Lower lobe of right lung (tissue), 2 donors: ENCODE data around the gene WDFY2. TPM values are rescaled to one million over a fixed set of nuclear protein-coding genes. Genes with fewer than 3 reads are reported as not detected.

Experiments
- ATAC-seq, 2 donors: fragments of 200-7000 bp; cut with Tn5 transposase; one replicate each; pipeline ENCODE4 v1.9.1; 2020 to 2022; ENCODE audit warnings: mild to moderate bottlenecking in 2 of 2, moderate library complexity in 2 of 2
- DNase-seq: peaks from one replicate; pipeline ENCODE4 v3.0.0-alpha.2; 2020
- H3K27ac ChIP-seq: fragments of 200-600 bp; one replicate; pipeline ENCODE4 v1.8.0; 2022
- H3K27me3 ChIP-seq: fragments of 200-600 bp; one replicate; pipeline ENCODE4 v1.8.0; 2022; ENCODE audit warnings: low read depth
- H3K36me3 ChIP-seq: fragments of 200-600 bp; one replicate; pipeline ENCODE4 v1.8.0; 2022; ENCODE audit warnings: mild to moderate bottlenecking
- H3K4me1 ChIP-seq: fragments of 200-600 bp; one replicate; pipeline ENCODE4 v1.8.0; 2022
- H3K4me3 ChIP-seq: fragments of 200-600 bp; one replicate; pipeline ENCODE4 v1.8.0; 2022; ENCODE audit warnings: mild to moderate bottlenecking
- H3K9me3 ChIP-seq: fragments of 200-600 bp; one replicate; pipeline ENCODE4 v1.8.0; 2022
- intact Hi-C: fragments of 100-400 bp; cut with DNase I; formaldehyde crosslinking; loops from one replicate; pipeline ENCODE4 v1.11.0; 2022
- total RNA-seq: library from RNA; stranded (reverse); fragmentation: NEBNext Ultra II Directional; extraction: Animal tissue kit (Norgen Biotek cat#: 25700); gene quantifications from one replicate; pipeline ENCODE4 v1.2.1, GENCODE V29; 2021
- TF ChIP-seq, protein P1 (sequence below): fragments of 200-600 bp; IDR thresholded peaks from one replicate; pipeline ENCODE4 v1.8.0; 2022; ENCODE audit warnings: antibody characterized with exemption, mild to moderate bottlenecking
- donor health status: DM: no; HTN: yes; CAD: no; lungs with severe emphysema.

Gene WDFY2
- total RNA-seq, 1 donor from 2014 or later, result 16.6 TPM

DNA sequence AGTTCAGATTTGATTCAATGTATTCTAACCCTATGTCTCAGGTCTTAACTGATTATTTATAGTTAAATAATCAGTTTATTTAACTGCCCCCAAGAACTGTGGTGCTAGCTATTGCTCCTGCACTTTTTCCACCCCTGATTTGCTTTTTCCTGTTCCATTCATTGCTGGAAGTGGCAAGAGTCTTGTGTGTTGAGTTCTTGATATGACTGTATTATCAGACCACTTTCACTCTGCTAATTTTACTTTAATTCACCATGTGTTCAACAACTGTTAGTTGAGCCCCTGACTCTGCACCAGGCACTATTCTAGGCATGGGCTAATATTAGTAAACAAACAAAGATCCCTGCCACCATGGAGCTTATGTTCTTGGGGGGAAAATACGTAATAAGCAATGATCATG, 39.9 kb downstream of the WDFY2 start:
- DNase-seq (no peak), ATAC-seq (no peak)
- Histone ChIP-seq H3K4me1 (peaks cover 46% of the 10 kb centered on the region), H3K36me3 (no peaks in the 10 kb centered on the region), H3K4me3 (no peak overlapping the region), H3K27me3 (no peaks in the 10 kb centered on the region), H3K9me3 (no peaks in the 10 kb centered on the region), H3K27ac (no peak overlapping the region)
- TF ChIP-seq, protein P1, sequence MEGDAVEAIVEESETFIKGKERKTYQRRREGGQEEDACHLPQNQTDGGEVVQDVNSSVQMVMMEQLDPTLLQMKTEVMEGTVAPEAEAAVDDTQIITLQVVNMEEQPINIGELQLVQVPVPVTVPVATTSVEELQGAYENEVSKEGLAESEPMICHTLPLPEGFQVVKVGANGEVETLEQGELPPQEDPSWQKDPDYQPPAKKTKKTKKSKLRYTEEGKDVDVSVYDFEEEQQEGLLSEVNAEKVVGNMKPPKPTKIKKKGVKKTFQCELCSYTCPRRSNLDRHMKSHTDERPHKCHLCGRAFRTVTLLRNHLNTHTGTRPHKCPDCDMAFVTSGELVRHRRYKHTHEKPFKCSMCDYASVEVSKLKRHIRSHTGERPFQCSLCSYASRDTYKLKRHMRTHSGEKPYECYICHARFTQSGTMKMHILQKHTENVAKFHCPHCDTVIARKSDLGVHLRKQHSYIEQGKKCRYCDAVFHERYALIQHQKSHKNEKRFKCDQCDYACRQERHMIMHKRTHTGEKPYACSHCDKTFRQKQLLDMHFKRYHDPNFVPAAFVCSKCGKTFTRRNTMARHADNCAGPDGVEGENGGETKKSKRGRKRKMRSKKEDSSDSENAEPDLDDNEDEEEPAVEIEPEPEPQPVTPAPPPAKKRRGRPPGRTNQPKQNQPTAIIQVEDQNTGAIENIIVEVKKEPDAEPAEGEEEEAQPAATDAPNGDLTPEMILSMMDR, result no peak
- intact Hi-C loops, result no loop called here

DNA sequence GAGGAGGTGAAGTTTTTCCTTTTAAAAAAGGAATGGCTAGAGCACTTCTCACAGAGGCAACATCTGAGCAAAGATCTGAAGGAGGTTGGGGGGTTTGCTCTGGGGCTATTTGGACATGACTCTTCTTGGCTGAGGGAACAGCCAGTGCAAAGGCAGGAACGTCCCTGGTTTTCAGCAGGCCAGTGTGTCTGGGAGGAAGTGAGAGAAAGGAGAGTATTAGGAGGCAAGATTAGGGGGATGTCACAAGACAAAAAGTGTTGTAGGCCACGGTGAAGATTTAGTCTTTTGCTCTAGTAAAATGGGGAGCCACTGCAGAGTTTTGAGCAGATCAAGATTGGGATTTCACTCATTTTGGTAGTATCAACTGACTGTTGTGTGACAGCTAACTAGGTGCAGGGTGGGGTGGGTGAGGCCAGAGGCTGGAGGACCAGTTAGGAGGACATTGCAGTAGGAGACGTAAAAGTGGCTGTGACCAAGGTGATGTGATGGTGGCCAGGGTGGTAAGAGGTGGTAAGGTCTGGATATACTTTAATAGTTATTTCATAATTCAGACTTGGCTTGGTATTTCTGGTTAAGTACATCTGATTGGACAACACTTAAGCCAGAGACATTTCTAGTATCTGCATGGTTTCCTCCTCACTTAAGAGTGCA, 40.6 kb downstream of the WDFY2 start:
- Histone ChIP-seq H3K36me3 (no peaks in the 10 kb centered on the region), H3K4me3 (no peak overlapping the region), H3K9me3 (no peaks in the 10 kb centered on the region), H3K27ac (no peak overlapping the region), H3K27me3 (no peaks in the 10 kb centered on the region), H3K4me1 (peaks cover 42% of the 10 kb centered on the region)
- no peak for ATAC-seq
- TF ChIP-seq, protein P1, result no peak
- DNase-seq, result no peak
- intact Hi-C loops, result no loop called here

DNA sequence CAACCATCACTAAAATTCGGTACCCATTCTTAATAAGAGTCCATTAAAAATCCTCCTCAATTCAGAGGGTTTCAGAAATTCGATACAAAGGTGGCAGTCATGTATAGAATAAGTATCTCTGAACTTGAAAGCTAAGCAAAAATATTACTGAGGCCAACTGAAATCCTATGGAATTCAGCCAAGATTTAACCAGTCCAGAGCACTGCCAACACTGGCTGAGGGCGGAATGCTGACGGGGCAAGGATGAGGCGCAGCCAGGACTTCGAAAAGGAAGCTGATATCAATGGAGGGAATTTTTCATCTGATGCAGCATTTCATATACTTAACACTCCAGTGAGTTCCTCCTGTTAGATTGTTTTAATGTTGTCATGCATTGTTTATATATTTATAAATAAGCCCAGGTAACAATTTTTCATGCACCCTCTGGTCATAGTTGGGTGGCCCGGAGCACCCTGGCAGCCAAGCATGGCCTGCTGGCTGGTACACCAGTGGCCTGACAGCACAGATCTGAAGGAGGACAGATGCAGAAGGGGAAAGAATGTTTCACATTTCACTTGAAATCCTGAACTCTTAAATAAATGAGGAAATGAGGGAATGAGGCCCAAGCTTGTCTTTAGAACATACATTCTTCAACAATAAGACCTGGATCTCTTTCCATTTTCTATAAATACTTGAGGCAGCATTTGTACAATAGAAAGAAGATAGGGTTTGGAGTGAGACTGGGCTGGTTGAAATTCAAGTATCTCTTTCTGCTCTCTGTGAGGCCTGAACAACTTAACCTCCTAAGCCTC, 41.5 kb downstream of the WDFY2 start:
- Histone ChIP-seq H3K4me3 (no peak overlapping the region), H3K27ac (no peak overlapping the region), H3K36me3 (no peaks in the 10 kb centered on the region), H3K4me1 (peaks cover 36% of the 10 kb centered on the region), H3K9me3 (no peaks in the 10 kb centered on the region), H3K27me3 (no peaks in the 10 kb centered on the region)
- TF ChIP-seq, protein P1, result no peak
- intact Hi-C loops, result no loop called here
- ATAC-seq (peak in 1 of 2 donors; percentile 55), DNase-seq (no peak)

DNA sequence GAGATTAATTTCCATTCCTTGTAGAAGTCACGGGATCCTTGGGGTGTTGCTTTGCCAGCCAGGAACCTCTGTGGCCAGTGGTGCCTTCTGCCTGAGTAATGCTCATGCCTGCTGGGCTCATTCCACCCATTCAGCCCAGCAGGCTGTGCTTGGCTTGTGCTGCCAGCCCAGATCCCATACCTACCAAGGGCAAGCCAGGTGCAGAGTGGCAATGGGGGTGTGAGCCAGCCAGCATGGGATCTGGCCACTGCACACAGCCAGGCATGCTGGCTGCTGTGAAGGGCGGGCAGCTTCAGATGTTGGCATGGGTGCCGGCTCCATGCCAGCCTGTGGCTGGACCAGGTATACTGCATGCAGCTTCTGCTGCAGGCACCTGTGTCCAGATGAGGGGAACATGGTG, 42.5 kb downstream of the WDFY2 start:
- Histone ChIP-seq H3K36me3 (no peaks in the 10 kb centered on the region), H3K9me3 (no peaks in the 10 kb centered on the region), H3K4me3 (no peak overlapping the region), H3K27me3 (no peaks in the 10 kb centered on the region), H3K27ac (no peak overlapping the region), H3K4me1 (peaks cover 36% of the 10 kb centered on the region)
- TF ChIP-seq, protein P1, result no peak
- DNase-seq, result no peak
- intact Hi-C loops, result no loop called here
- ATAC-seq, result no peak

DNA sequence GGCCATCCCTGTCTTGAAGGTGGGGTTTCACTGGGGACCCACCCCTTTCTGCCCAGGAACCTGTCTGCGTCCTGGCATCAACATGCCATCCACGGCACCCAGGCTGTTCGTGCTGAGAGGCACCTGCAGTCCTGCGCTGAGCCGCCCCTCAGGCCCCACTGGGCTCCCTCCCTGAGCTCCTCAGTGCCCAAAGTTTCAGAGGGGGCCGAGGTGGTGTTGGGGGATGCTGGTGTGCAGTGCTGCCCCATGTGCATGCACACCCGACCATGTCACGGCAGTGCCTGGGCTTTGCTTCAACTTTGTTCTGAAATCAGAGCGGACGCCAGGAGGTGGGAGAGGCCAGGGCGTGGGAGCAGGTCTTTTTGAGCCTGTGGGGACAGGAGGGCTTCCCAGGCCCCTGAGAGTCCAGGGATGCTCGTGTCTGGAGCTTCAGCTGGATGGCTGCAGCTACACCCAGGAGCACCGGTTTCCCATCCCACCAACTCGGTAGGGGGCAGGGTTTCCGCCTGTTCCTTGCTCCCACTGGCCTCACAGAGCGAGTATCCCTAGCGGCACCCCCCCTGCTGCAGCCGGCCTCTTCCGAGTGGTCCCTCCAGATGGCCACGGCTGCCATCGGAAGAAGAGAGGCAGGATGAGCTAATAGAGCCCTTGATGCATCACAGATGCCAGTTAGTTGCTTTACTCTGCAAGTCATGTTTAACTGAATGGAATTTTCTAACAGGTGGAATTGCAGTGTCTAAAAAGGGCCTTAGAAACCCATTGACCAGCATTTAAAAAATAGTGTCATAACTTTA, 44.0 kb downstream of the WDFY2 start:
- TF ChIP-seq, protein P1, result no peak
- Histone ChIP-seq H3K27ac (no peak overlapping the region), H3K36me3 (no peaks in the 10 kb centered on the region), H3K4me3 (no peak overlapping the region), H3K4me1 (peaks cover 40% of the 10 kb centered on the region), H3K27me3 (no peaks in the 10 kb centered on the region), H3K9me3 (no peaks in the 10 kb centered on the region)
- DNase-seq (no peak), ATAC-seq (no peak)
- intact Hi-C loops, result no loop called here
